ENCODE results near the gene CFAP58.

CFAP58 gene

DNA sequence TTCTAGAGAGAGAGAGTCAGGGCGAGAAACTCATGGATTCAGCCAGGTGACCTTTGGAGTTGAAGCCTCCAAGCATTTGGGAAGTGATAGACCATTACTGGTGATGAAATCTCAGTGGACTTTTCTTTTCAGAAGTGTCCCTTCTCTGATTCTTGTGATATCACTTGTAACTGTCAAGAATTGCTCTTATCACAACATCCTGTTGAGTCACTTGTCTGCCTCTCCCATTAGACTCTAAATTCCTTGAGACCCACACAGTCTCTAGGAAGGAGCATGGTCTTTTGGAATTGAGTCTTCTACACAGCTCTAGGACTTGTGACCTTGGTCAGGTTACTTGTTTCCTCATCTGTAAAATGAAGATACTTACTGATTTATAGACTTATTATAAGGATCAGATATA lies 81.0 kb downstream of the CFAP58 start:
- DNase-seq (ENCODE audit: low spot score), result no peak
- TF ChIP-seq, protein P1, sequence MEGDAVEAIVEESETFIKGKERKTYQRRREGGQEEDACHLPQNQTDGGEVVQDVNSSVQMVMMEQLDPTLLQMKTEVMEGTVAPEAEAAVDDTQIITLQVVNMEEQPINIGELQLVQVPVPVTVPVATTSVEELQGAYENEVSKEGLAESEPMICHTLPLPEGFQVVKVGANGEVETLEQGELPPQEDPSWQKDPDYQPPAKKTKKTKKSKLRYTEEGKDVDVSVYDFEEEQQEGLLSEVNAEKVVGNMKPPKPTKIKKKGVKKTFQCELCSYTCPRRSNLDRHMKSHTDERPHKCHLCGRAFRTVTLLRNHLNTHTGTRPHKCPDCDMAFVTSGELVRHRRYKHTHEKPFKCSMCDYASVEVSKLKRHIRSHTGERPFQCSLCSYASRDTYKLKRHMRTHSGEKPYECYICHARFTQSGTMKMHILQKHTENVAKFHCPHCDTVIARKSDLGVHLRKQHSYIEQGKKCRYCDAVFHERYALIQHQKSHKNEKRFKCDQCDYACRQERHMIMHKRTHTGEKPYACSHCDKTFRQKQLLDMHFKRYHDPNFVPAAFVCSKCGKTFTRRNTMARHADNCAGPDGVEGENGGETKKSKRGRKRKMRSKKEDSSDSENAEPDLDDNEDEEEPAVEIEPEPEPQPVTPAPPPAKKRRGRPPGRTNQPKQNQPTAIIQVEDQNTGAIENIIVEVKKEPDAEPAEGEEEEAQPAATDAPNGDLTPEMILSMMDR (IDR thresholded peaks at IDR 0.05; ENCODE audit: borderline replicate concordance, control extremely low read depth, extremely low read depth, insufficient read depth, missing control alignments), result no peak
- in situ Hi-C loops (cut with MboI; ENCODE audit: low sequenced_read_pairs, unreplicated experiment), result no loop called here

DNA sequence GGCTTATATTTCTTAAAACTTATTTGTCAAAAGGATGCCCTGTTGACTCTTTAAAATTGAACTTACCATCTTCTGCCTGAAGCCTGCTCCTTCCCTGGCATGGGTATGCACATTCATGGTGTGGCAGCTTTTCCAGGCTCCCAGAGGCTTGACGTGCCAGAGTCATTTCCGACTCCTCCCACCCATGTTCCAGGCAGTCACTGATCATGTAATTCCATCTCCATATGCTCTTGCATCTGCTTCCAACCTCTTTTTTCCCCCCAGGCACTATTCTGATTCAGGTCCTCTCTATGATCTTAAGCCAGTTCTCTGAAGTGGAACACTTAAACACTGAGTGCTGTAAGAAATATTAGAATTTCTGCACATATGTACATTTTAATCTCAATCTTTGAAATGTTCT lies 82.2 kb downstream of the CFAP58 start:
- in situ Hi-C loops (cut with MboI; ENCODE audit: low sequenced_read_pairs, unreplicated experiment), result no loop called here
- TF ChIP-seq, protein P1 (IDR thresholded peaks at IDR 0.05; ENCODE audit: borderline replicate concordance, control extremely low read depth, extremely low read depth, insufficient read depth, missing control alignments), result no peak
- DNase-seq (ENCODE audit: low spot score), result no peak

DNA sequence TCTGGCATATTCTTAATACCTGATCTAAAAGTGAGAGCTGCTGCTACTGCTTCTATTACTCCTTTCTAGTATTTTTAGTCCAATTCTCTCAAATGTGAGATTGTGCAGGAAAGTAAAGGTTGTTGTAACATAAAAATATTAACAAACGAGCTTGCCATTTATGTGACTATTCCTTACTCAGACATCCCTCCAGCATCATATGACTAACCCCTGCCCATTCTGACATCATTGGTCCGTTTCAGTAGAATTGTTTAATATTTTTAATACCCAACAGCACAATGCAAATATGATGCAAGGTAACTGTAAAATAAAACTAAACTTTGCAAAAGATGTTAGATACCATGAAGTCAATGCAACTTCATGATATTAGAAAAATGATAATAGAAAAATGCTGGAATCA lies 83.6 kb downstream of the CFAP58 start:
- DNase-seq (ENCODE audit: low spot score), result no peak
- TF ChIP-seq, protein P1 (IDR thresholded peaks at IDR 0.05; ENCODE audit: borderline replicate concordance, control extremely low read depth, extremely low read depth, insufficient read depth, missing control alignments), result no peak
- in situ Hi-C loops (cut with MboI; ENCODE audit: low sequenced_read_pairs, unreplicated experiment), result no loop called here

DNA sequence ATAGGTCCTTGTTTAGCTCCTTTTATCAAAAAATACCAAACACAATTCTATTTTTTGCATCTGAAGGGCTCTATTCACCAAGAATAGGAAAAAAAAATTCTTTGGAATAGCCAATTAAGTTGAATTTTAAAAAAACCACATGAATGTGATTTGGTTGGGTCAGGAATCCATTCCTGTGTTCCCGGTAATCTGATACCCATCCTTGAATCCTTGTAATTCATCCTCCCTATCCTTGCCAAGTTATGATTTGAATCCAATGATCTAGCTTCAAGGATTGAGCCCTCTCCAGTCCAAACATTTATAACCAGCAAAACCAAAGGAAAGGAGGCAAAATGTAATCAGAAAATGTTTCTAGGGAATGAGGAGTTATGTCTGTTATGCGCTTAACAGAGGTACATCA lies 86.6 kb downstream of the CFAP58 start:
- in situ Hi-C loops (cut with MboI; ENCODE audit: low sequenced_read_pairs, unreplicated experiment), result no loop called here
- no peak for DNase-seq (ENCODE audit: low spot score)
- TF ChIP-seq, protein P1 (IDR thresholded peaks at IDR 0.05; ENCODE audit: borderline replicate concordance, control extremely low read depth, extremely low read depth, insufficient read depth, missing control alignments), result no peak

DNA sequence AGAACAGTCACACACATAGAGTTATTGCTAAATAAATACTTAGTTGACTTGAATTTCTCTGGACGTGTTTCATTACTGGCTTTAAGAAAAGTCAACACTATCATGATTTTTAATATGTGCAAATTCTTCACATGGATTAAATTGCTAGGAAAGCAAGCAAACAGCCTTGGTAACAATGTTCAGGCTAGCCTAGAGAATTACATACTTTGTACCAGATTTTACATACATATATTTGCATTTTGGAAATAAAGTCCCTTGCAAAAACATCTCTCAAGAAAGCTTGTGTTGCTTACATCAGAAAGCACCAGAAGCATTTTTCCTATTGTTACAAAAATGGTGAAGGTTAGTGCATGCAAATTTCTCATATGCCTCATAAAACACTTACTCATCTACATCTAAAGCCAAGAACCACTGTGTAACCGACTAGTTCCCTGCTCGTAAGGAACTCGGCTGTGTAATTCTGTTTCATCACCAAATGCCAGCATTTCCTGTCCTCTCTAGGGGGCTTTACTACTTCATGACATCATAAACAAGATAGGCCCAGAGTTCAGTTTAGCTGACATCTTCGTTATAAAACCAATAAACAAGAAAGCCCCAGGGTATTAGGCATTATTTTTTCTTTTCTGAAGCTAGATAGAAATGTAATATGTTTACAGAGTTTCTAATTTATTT lies 87.8 kb downstream of the CFAP58 start:
- TF ChIP-seq, protein P1 (IDR thresholded peaks at IDR 0.05; ENCODE audit: borderline replicate concordance, control extremely low read depth, extremely low read depth, insufficient read depth, missing control alignments), result no peak
- DNase-seq (ENCODE audit: low spot score), result no peak
- in situ Hi-C loops (cut with MboI; ENCODE audit: low sequenced_read_pairs, unreplicated experiment), result no loop called here

DNA sequence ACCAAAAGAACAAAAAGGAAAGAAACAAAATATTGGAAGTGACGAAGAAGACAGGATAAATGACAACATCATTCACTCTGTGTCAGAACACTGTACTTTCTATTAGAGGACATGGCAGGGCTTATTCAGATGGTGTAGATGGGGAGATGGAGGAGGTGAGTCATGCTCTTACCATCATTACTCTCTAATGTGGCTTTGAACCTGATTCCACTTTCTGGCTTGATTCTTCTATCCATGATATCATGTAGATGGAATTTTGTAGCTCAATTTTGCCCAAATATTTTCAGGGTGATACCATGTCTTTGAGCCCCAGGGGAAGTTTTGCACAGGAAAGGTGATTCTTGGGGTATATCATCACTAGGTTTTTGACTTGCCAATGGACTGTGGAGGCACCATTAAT lies 91.7 kb downstream of the CFAP58 start:
- in situ Hi-C loops (cut with MboI; ENCODE audit: low sequenced_read_pairs, unreplicated experiment), result no loop called here

More for the DNA sequence above, 91.7 kb downstream of the CFAP58 start:
- DNase-seq (ENCODE audit: low spot score), result no peak
- TF ChIP-seq, protein P1 (IDR thresholded peaks at IDR 0.05; ENCODE audit: borderline replicate concordance, control extremely low read depth, extremely low read depth, insufficient read depth, missing control alignments), result no peak

Data from GM13976 (cell line).